GM12873 (cell line): Measurements from ENCODE around the gene ITGA2.

ENCODE experiments used
- TF ChIP-seq, protein P1 (sequence below): IDR thresholded peaks from 2 replicates; pipeline ENCODE4 v1.5.1; 2012; ENCODE audit warnings: low read depth, mild to moderate bottlenecking, moderate library complexity, low read length, control low read depth; ENCODE audit not compliant: insufficient read depth; ENCODE audit errors: missing control alignments

Gene ITGA2

DNA sequence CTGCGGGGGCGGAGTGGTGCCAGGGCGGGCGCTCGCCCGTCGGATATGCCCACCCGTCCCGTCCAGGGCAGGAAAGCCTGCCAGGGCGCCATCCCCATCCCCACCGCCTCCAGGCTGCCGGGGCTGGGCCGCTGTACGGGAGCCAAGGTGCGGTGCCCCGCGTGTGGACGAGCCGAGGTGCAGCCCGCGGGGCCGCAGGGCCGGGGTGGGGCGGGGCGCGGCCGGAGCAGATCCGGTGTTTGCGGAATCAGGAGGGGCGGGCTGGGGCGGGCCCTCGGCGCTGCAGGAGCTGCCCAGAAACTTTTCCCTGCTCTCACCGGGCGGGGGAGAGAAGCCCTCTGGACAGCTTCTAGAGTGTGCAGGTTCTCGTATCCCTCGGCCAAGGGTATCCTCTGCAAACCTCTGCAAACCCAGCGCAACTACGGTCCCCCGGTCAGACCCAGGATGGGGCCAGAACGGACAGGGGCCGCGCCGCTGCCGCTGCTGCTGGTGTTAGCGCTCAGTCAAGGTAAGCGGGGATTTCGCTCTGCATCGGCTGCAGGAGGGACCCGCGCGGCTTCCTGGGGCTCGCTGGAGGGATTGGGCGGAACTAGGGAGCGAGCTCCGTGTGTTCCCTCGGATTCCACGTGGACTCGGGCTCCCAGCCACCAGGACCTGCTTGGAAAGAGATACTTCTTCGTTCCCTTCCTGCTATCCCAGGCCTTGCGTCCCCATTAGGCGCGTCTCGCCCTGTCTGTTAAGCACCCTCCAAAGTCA, at the start of gene ITGA2:
Gene ITGA2, plus strand, starts transcription at position 328 of the 756 bp plus-strand sequence. Its CDS starts 117 bp downstream, at position 445.
- TF ChIP-seq, protein P1, sequence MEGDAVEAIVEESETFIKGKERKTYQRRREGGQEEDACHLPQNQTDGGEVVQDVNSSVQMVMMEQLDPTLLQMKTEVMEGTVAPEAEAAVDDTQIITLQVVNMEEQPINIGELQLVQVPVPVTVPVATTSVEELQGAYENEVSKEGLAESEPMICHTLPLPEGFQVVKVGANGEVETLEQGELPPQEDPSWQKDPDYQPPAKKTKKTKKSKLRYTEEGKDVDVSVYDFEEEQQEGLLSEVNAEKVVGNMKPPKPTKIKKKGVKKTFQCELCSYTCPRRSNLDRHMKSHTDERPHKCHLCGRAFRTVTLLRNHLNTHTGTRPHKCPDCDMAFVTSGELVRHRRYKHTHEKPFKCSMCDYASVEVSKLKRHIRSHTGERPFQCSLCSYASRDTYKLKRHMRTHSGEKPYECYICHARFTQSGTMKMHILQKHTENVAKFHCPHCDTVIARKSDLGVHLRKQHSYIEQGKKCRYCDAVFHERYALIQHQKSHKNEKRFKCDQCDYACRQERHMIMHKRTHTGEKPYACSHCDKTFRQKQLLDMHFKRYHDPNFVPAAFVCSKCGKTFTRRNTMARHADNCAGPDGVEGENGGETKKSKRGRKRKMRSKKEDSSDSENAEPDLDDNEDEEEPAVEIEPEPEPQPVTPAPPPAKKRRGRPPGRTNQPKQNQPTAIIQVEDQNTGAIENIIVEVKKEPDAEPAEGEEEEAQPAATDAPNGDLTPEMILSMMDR = no peak

DNA sequence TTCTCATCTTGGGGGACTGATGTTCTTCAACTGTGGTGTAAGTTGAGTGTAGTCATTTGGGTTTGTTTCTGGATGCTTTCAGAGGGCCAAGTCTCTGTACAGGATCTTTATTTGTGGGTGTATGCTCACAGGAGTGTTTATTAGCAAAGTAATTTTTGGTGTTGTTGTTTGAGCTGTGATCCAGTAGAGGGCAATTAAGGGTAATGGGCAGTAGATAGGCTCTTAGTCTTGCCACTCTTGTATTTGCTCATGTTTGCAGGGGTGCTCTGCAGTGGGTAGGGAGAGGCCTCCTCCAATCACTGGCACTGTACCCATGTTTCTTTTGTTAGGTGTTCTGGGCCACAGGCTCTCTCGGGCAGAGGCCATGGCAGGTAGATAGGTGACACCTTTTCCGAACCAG, 45.9 kb upstream of the ITGA2 start:
- TF ChIP-seq, protein P1 = peak; percentile 40

DNA sequence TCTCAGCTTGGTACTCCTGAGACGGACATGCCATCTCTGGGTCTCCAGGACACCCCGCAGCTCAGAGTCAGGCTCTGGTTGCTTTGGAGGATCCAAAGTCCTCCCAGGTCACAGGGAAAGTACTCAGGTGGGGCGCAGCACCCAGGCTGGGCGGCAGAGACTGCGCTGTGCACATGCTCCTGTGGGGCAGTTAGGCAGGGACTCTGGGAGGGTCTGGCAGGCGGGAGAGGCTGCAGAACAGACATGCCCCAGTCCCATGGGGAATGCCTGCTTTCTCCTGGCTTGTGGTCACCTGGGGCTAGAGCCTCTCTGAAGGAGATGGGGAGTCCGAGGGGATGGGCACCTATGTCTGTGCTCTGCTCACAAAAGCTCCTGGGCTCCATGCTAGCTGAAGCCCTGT, 45.3 kb upstream of the ITGA2 start:
- TF ChIP-seq, protein P1 = no peak

DNA sequence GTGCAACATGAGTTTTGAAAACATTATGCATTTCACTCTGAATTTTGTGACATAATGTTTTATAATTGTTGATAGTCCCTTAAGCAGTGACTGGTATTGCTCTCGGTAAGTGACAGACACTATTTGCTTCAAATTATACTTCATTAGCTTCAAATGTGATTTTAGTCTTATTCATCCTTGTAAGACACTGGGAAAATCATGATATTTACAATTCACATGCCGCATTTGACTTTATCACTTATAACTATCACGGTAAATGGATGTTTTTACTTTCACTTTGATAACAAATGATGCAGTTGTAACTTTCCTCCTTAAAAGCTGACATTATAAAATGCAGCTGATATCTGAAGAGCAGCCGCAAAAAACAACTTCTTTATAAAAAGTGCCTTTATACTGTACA, 44.1 kb upstream of the ITGA2 start:
- TF ChIP-seq, protein P1 = no peak

DNA sequence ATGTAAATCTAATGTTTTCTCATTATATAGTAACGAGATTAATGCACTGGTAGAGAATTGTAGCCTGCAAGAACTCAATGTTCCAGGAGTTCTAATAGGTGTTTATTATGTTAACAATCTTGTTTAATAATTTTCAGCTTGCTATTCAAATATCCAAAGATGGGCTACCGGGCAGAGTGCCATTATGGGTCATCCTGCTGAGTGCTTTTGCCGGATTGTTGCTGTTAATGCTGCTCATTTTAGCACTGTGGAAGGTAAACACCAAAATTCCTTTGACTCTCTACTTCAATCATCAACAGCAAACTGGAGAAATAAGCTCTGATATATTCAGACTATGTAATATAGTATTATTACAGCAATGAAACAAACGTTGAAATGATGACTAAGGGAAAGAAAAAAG, 41.9 kb upstream of the ITGA2 start:
- TF ChIP-seq, protein P1 = no peak

DNA sequence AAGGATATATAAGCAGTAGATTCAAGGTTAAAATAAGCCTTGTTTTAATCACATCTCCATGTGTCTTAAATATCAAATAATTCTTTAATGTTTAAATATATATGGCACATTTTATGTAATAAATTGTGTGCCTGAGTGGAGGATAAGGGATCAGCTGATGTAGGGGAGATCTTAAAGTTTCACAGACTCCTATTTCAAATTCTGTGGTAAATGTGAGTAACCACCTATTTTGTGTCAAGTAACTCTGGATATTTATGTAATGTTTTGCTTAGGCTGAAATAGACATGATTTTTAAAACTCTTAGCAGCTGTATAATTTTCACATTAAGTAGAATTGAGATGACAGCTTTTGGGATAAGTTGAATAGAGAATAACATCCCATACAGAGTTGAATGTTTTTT, 41.3 kb upstream of the ITGA2 start:
- TF ChIP-seq, protein P1 = no peak

DNA sequence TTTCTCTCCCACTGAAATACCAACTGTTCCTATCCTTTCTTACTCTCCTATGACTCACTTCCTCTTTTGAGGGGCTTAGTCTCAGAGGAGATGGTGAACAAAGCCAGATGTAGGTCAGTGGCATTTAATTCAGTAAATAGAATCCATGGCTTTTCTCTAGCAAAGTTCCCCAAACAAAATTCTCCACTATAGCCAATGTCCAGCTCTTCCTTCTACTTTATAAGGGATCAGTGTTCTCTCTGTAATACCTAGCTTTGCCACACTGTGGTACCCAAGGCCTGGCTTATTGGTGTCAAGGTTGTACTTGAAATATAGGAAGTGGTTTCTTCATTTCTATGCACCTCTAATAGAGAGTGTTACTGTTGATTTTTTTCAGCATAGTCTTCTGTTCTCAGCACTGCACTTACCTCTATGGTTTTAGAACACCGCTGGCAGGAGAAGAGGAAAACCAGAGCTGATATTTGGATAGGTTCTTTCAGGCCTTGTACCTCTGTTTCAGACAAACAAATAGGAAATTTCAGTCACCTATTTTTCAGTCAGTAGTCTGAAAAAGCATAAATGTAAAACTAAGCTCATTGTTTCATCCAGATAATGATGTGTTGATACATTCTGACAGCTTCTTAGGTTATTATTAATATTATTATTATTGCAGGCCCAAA, 40.6 kb upstream of the ITGA2 start:
- TF ChIP-seq, protein P1 = peak; percentile 72
